Endothelial cell of umbilical vein (primary cell): Measurements from ENCODE around the gene TMEM217. TPM values are rescaled to one million over a fixed set of nuclear protein-coding genes. Genes with fewer than 3 reads are reported as not detected.

Experiments
- BruUV-seq: library from RNA; stranded (reverse); fragments of 400-500 nt; replicated peaks from 2 replicates; lab custom pipeline; 2021; lab: Mats Ljungman, UMichigan
- CTCF ChIA-PET: fragments of 300-600, 350-600 bp; sonication (Branson Sonifier 250); formaldehyde crosslinking; loops from one replicate; lab custom pipeline; 2021; ENCODE audit warnings: antibody characterized with exemption, inconsistent platforms; lab: Charles Lee
- POLR2A ChIA-PET: fragments of 300-600, 350-600 bp; sonication (Branson Sonifier 250); formaldehyde crosslinking; loops from one replicate; lab custom pipeline; 2021; ENCODE audit warnings: antibody characterized with exemption, inconsistent platforms; lab: Charles Lee
- DNase-seq: peaks from one replicate; pipeline ENCODE4 v3.0.0-alpha.2; 2011; ENCODE audit warnings: low read depth, low spot score
- FAIRE-seq: peaks from 2 replicates; lab custom pipeline; 2011; peaks lifted over from hg19 to GRCh38; lab: Jason Lieb, UNC
- H2AFZ ChIP-seq: 2 replicates; pipeline ENCODE4 v1.6.0; 2012; ENCODE audit warnings: low read depth, low read length, control low read depth, inconsistent platforms
- H3K27ac ChIP-seq: 2 replicates; pipeline ENCODE4 v1.5.1; 2011; ENCODE audit warnings: low read depth, mild to moderate bottlenecking, control low read depth, low read length, moderate library complexity; ENCODE audit not compliant: insufficient read depth
- H3K27me3 ChIP-seq, 2 experiments: 2 replicates each; pipeline versions ENCODE4 v1.6.0 to v1.6.1; 2011; ENCODE audit warnings: low read length in 2 of 2, mixed read lengths in 1 of 2; ENCODE audit not compliant: control insufficient read depth in 2 of 2, insufficient read depth in 2 of 2
- H3K36me3 ChIP-seq, 2 experiments: 2 replicates in 1 of 2; 3 replicates in 1 of 2; pipeline ENCODE4 v1.5.1; 2011; ENCODE audit warnings: low read length in 2 of 2, mild to moderate bottlenecking in 1 of 2, moderate library complexity in 1 of 2; ENCODE audit not compliant: control insufficient read depth in 2 of 2, insufficient read depth in 2 of 2; ENCODE audit errors: extremely low read depth in 1 of 2
- H3K4me1 ChIP-seq: 3 replicates; pipeline ENCODE4 v1.5.1; 2011; ENCODE audit warnings: mild to moderate bottlenecking, low read length; ENCODE audit not compliant: control insufficient read depth, insufficient read depth; ENCODE audit errors: extremely low read depth
- H3K4me2 ChIP-seq: 2 replicates; pipeline ENCODE4 v1.6.1; 2011; ENCODE audit warnings: low read length, control low read depth, mixed read lengths; ENCODE audit not compliant: insufficient read depth
- H3K4me3 ChIP-seq, 3 experiments: fragments of 200-600 bp in 1 of 3; sonication (generic), shearing (Covaris generic) in 1 of 3; replicated peaks in 1 of 3; 2 replicates each; pipeline ENCODE4 v1.5.1; 2011 to 2016; ENCODE audit warnings: control low read depth in 3 of 3, low read length in 3 of 3, mild to moderate bottlenecking in 2 of 3, inconsistent platforms in 1 of 3, low read depth in 1 of 3, moderate library complexity in 1 of 3; ENCODE audit not compliant: insufficient read depth in 1 of 3
- H3K79me2 ChIP-seq: 2 replicates; pipeline ENCODE4 v1.6.0; 2012; ENCODE audit warnings: low read length, inconsistent platforms; ENCODE audit not compliant: control insufficient read depth, insufficient read depth
- H3K9ac ChIP-seq: replicated peaks from 2 replicates; pipeline ENCODE3; 2011; ENCODE audit warnings: low read length, control low read depth; ENCODE audit not compliant: insufficient read depth; ENCODE audit errors: extremely low read depth
- H3K9me1 ChIP-seq: replicated peaks from 3 replicates; pipeline ENCODE4 v1.6.0; 2011; ENCODE audit warnings: mild to moderate bottlenecking, low read length; ENCODE audit not compliant: control insufficient read depth, insufficient read depth; ENCODE audit errors: extremely low read depth
- H3K9me3 ChIP-seq: replicated peaks from 2 replicates; pipeline ENCODE4 v1.5.1; 2012; ENCODE audit warnings: low read length, inconsistent platforms; ENCODE audit not compliant: control insufficient read depth, insufficient read depth
- H4K20me1 ChIP-seq: replicated peaks from 2 replicates; pipeline ENCODE3; 2011; ENCODE audit warnings: mild to moderate bottlenecking, low read length; ENCODE audit not compliant: control insufficient read depth, insufficient read depth; ENCODE audit errors: extremely low read depth
- EZH2 ChIP-seq: IDR thresholded peaks from 2 replicates; pipeline ENCODE4 v1.6.1; 2012; ENCODE audit warnings: borderline replicate concordance, low read depth, mild to moderate bottlenecking, moderate library complexity, low read length, inconsistent platforms; ENCODE audit not compliant: severe bottlenecking
- FOS ChIP-seq: IDR thresholded peaks from 2 replicates; pipeline ENCODE4 v1.6.1; 2011; ENCODE audit warnings: mild to moderate bottlenecking, low read length, moderate library complexity, borderline replicate concordance; ENCODE audit not compliant: insufficient read depth
- GATA2 ChIP-seq: IDR thresholded peaks from 2 replicates; pipeline ENCODE4 v1.7.0; 2011; ENCODE audit warnings: low read depth, mild to moderate bottlenecking, moderate library complexity, mixed read lengths, low read length; ENCODE audit not compliant: insufficient read length, insufficient read depth
- JUN ChIP-seq: IDR thresholded peaks from 2 replicates; pipeline ENCODE4 v1.6.1; 2011; ENCODE audit warnings: borderline replicate concordance, low read depth; ENCODE audit not compliant: insufficient read length, insufficient read depth
- MYC ChIP-seq: IDR thresholded peaks from one replicate; pipeline ENCODE4 v1.6.1; 2011; ENCODE audit warnings: mild to moderate bottlenecking, low read depth, low read length
- POLR2A ChIP-seq: IDR thresholded peaks from 2 replicates; pipeline ENCODE4 v1.6.1; 2012; ENCODE audit warnings: low read depth, mild to moderate bottlenecking, control low read depth, low read length
- POLR2AphosphoS5 ChIP-seq: IDR thresholded peaks from 2 replicates; pipeline ENCODE4 v1.6.1; 2012; ENCODE audit warnings: low read depth, mild to moderate bottlenecking, control low read depth, low read length, moderate library complexity; ENCODE audit not compliant: insufficient read depth
- dilution Hi-C: fragments of 300-500 bp; cut with MboI; formaldehyde crosslinking; loops from one replicate; pipeline ENCODE4 v1.15.0; 2019; ENCODE audit warnings: low sequenced_read_pairs; ENCODE audit not compliant: extremely low pct_ligation_motif_present
- intact Hi-C: fragments of 100-400 bp; cut with micrococcal nuclease; formaldehyde crosslinking; loops from one replicate; pipeline ENCODE4 v1.10.0; 2022
- polyA plus RNA-seq, 4 experiments: library from polyadenylated mRNA; depleted of rRNA in 3 of 4; stranded (reverse) in 3 of 4; unstranded in 1 of 4; fragments of >200 nt; gene quantifications; 2 replicates each; pipeline versions ENCODE4 v1.2.1 to v1.2.3, GENCODE V29; 2011 to 2012; ENCODE audit warnings: missing spikeins in 1 of 4
- total RNA-seq: library from RNA; stranded (reverse); gene quantifications from 2 replicates; pipeline ENCODE4 v1.2.3, GENCODE V29; 2021
- TF ChIP-seq, protein P1 (sequence below), 2 donors: IDR thresholded peaks; 1 replicate in 1 of 2; 2 replicates in 1 of 2; pipeline ENCODE4 v1.5.1; 2011; ENCODE audit warnings: low read length in 2 of 2, mild to moderate bottlenecking in 2 of 2, moderate library complexity in 2 of 2, control low read depth in 1 of 2, inconsistent platforms in 1 of 2, low read depth in 1 of 2; ENCODE audit not compliant: insufficient read depth in 1 of 2; ENCODE audit errors: extremely low read depth in 1 of 2
- TF ChIP-seq, protein P2 (sequence below): IDR thresholded peaks from 2 replicates; pipeline ENCODE4 v1.6.1; 2011; ENCODE audit not compliant: insufficient read depth, insufficient read length

The TMEM217 gene
- total and polyA plus RNA-seq, 2 donors (not counting 3 experiments of a cell fraction or from before 2014, with no cell fraction given), result 6.8 to 15.8 TPM

DNA sequence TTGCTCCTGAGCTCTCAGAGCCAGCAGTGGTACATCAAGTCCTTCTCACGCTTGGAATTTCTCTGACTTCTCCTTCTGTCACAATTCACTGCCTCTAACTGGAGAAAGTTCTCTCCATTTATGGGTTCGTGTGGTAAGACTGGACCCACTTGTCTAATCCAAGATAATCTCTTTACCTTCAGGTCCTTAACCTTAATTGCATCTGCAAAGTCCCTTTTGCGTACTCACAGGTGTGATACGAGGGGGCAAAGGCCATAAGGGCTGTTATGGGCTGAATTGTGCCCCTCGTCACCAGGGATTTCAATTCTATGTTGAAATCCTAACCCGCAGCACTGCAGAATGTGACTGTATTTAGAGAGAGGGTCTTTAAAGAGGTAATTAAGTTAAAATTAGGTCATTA lies 27.8 kb downstream of the TMEM217 start:
- dilution Hi-C loops, result no loop called here
- H3K4me3 ChIP-seq, result no peak overlapping the region
- no peaks in the 10 kb centered on the region for H4K20me1 ChIP-seq
- no TSS peak for BruUV-seq
- H3K27ac ChIP-seq, result no peak overlapping the region
- intact Hi-C loops, result no loop called here
- POLR2A ChIA-PET, result no interaction called here
- no peaks in the 10 kb centered on the region for H3K9me3 ChIP-seq
- no peaks in the 10 kb centered on the region for H3K36me3 ChIP-seq
- H3K4me2 ChIP-seq, result no peak overlapping the region
- H3K9ac ChIP-seq, result no peak overlapping the region
- FAIRE-seq (no peak), DNase-seq (no peak)
- no peaks in the 10 kb centered on the region for H3K4me1 ChIP-seq
- H3K27me3 ChIP-seq, result no peaks in the 10 kb centered on the region
- CTCF ChIA-PET, result no interaction called here
- TF ChIP-seq EZH2 (no peak), POLR2A (no peak), GATA2 (no peak), MYC (no peak), JUN (no peak), FOS (no peak), POLR2AphosphoS5 (no peak)
- TF ChIP-seq, protein P1, sequence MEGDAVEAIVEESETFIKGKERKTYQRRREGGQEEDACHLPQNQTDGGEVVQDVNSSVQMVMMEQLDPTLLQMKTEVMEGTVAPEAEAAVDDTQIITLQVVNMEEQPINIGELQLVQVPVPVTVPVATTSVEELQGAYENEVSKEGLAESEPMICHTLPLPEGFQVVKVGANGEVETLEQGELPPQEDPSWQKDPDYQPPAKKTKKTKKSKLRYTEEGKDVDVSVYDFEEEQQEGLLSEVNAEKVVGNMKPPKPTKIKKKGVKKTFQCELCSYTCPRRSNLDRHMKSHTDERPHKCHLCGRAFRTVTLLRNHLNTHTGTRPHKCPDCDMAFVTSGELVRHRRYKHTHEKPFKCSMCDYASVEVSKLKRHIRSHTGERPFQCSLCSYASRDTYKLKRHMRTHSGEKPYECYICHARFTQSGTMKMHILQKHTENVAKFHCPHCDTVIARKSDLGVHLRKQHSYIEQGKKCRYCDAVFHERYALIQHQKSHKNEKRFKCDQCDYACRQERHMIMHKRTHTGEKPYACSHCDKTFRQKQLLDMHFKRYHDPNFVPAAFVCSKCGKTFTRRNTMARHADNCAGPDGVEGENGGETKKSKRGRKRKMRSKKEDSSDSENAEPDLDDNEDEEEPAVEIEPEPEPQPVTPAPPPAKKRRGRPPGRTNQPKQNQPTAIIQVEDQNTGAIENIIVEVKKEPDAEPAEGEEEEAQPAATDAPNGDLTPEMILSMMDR (IDR thresholded peaks at IDR 0.05; ENCODE audit: extremely low read depth in 1 of 2, insufficient read depth in 1 of 2, low read depth in 1 of 2, low read length in 2 of 2), result no peak
- TF ChIP-seq, protein P2, sequence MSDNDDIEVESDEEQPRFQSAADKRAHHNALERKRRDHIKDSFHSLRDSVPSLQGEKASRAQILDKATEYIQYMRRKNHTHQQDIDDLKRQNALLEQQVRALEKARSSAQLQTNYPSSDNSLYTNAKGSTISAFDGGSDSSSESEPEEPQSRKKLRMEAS, result no peak
- H3K79me2 ChIP-seq, result no peaks in the 10 kb centered on the region
- no peak overlapping the region for H2AFZ ChIP-seq
- H3K9me1 ChIP-seq, result no peaks in the 10 kb centered on the region
